ENCODE measurements around the gene SERINC4. TPM values are rescaled to one million over a fixed set of nuclear protein-coding genes. Genes with fewer than 3 reads are reported as not detected.
"Not testable (repeated sequence)": the region's sequence is repeated elsewhere in the genome, so short reads cannot be mapped to it uniquely, and the experiment has no call there.

Gene SERINC4
- total RNA-seq, 4 donors from 2014 or later = 0.62 TPM; not detected in 3

DNA sequence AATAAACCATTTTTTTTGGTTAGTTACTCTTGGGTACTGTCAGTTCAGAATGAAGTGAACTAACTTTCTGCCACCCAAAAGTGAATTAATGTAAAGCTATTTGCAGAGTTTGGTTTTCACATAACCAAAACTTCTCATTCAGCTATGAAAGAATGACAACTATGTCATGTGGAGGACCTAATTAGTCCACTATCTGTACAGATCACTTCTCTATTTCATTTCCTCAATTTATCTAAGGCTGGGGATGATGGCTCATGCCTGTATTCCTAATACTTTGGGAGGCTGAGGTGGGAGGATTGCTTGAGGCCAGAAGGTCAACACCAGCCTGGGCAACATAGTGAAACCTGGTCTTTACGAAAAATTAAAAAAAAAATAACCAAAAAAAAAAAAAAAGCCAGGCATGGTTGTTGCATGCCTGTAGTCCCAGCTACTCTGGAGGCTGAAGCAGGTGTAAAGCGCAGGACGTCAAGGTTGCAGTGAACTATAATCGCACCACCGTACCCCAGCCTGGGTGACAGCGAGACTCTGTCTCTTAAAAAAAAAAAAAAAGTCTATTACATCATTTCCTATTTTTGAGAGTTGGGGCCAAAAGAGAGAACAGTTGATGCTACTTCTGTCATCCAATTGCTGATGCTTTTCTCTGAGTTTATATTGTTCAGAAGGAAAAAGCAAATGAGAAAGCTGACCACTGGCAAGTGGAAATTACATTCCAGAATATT is 9.1 kb upstream of the SERINC4 start:
- H3K9me3 ChIP-seq = no peaks in the 10 kb centered on the region
- 88% methylated on average over 6 of the region's 6 CpGs for WGBS
- H3K36me3 ChIP-seq = peaks cover 100% of the 10 kb centered on the region
- no peaks in the 10 kb centered on the region for H3K27me3 ChIP-seq
- no peak for DNase-seq (ENCODE audit: low spot score in 2 of 2)
- H3K4me1 ChIP-seq = no peaks in the 10 kb centered on the region
- no peak overlapping the region for H3K4me3 ChIP-seq
- no peak for TF ChIP-seq POLR2A (IDR thresholded peaks at IDR 0.05)
- no peak for TF ChIP-seq POLR2AphosphoS5 (IDR thresholded peaks at IDR 0.05)
- TF ChIP-seq, protein P1, sequence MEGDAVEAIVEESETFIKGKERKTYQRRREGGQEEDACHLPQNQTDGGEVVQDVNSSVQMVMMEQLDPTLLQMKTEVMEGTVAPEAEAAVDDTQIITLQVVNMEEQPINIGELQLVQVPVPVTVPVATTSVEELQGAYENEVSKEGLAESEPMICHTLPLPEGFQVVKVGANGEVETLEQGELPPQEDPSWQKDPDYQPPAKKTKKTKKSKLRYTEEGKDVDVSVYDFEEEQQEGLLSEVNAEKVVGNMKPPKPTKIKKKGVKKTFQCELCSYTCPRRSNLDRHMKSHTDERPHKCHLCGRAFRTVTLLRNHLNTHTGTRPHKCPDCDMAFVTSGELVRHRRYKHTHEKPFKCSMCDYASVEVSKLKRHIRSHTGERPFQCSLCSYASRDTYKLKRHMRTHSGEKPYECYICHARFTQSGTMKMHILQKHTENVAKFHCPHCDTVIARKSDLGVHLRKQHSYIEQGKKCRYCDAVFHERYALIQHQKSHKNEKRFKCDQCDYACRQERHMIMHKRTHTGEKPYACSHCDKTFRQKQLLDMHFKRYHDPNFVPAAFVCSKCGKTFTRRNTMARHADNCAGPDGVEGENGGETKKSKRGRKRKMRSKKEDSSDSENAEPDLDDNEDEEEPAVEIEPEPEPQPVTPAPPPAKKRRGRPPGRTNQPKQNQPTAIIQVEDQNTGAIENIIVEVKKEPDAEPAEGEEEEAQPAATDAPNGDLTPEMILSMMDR (IDR thresholded peaks at IDR 0.05) = no peak
- TF ChIP-seq EP300 (IDR thresholded peaks at IDR 0.05) = no peak
- H3K27ac ChIP-seq = no peak overlapping the region

DNA sequence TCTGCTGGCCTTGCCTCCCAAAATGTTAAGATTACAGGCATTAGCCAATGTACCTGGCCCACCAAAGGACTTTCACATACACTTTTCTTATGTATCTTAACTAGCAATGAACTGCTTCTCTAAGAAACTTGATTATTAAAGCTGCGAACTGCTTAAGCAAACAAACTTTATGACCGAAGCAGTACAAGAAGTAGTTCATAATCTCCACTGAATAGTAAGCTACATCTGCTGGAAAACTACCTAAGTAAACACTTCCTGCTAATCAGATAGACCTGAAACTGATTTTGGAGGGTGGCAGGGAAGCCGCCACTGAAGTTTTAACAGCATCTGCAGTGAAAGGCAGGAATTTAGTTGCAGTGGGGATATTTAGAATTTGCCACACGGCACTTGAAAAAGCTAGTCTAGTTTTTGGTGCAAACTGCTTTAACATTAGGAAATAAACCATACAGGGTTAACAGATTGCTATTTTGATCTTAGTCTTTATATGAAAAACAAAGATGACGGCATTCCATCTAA is 8.5 kb upstream of the SERINC4 start:
- no peaks in the 10 kb centered on the region for H3K9me3 ChIP-seq
- H3K4me3 ChIP-seq = no peak overlapping the region
- H3K36me3 ChIP-seq = peaks cover 98% of the 10 kb centered on the region
- H3K27me3 ChIP-seq = no peaks in the 10 kb centered on the region
- no peak for TF ChIP-seq EP300 (IDR thresholded peaks at IDR 0.05)
- no peak for TF ChIP-seq POLR2AphosphoS5 (IDR thresholded peaks at IDR 0.05)
- no peak for TF ChIP-seq POLR2A (IDR thresholded peaks at IDR 0.05)
- TF ChIP-seq, protein P1 (IDR thresholded peaks at IDR 0.05) = no peak
- H3K4me1 ChIP-seq = no peaks in the 10 kb centered on the region
- WGBS = 95% methylated on average over 5 of the region's 5 CpGs
- no peak overlapping the region for H3K27ac ChIP-seq
- DNase-seq (ENCODE audit: low spot score in 2 of 2) = no peak

DNA sequence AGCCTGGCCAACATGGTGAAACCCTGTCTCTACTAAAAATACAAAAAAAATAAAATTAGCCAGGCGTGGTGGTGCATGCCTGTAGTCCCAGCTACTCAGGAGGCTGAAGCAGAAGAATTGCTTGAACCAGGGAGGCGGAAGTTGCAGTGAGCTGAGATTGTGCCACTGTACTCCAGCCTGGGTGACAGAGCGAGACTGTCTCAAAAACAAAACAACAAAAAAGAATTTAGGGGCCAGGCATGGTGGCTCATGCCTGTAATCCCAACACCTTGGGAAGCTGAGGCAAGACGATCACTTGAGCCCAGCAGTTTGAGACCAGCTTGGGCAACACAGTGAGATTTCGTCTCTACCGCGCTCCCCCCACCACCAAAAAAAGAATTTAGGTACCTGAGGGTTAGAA is 2.7 kb upstream of the SERINC4 start:
- H3K4me1 ChIP-seq = peaks cover 36% of the 10 kb centered on the region
- DNase-seq (ENCODE audit: low spot score in 2 of 2); H3K4me3 ChIP-seq; H3K27ac ChIP-seq; H3K27me3 ChIP-seq; H3K9me3 ChIP-seq: not testable (repeated sequence)
- peaks cover 70% of the 10 kb centered on the region for H3K36me3 ChIP-seq
- 94% methylated on average over 7 of the region's 7 CpGs for WGBS

DNA sequence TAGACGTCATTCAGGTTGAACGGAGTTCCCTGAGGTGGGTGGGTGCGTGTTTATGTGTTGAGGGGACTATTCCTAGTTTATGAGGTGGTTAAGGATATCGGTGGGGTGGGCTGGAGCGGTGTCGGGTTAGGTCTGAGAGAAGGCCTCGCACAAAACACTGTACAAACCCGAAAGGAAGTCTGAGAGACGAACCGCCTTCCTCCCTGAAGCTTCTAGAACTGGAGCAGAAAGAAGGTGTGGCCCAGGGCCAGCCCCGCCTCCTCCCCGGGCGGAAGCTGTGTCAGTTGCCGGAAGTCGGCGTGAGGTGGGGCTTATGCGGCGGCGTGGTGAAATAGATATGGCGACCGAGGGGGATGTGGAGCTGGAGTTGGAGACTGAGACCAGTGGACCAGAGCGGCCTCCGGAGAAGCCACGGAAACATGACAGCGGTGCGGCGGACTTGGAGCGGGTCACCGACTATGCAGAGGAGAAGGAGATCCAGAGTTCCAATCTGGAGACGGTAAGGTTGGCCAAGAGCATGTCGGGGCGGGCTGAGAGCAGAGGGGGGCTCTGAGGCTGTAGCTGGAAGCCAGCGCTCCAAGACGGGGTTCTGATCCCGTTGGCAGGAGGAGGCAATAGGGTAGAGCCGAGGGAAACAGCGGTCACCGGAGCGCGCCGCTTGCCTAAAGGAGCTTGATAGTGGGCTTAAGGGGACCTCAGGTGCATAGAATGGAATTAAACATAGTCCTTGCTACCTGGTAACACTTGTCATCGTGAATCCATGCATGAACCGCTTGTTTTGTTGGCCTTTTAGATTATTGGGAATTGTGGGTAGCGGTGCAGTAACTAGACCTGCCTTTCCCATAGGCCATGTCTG is 494 bp upstream of the SERINC4 start, which contains the start of gene HYPK:
TSS of gene HYPK (plus strand) at position 314 of the 856 bp plus-strand sequence. CDS start at position 338, 24 bp downstream.
- peak; percentile 97 to 98 for DNase-seq (ENCODE audit: low spot score in 2 of 2)
- Histone ChIP-seq H3K27me3 (no peaks in the 10 kb centered on the region), H3K4me3 (peak within 1 kb of the TSS; percentile 71), H3K36me3 (peaks cover 62% of the 10 kb centered on the region), H3K27ac (peak within 1 kb of the TSS; percentile 85), H3K9me3 (no peaks in the 10 kb centered on the region), H3K4me1 (peaks cover 48% of the 10 kb centered on the region)
- 9% methylated on average over 44 of the region's 44 CpGs for WGBS
- peak; percentile 26 to 70 for TF ChIP-seq POLR2A (IDR thresholded peaks at IDR 0.05)
- TF ChIP-seq, protein P1 (IDR thresholded peaks at IDR 0.05) = no peak
- TF ChIP-seq EP300 (IDR thresholded peaks at IDR 0.05) = no peak
- peak in 2 of 3 donors; percentile 41 to 77 for TF ChIP-seq POLR2AphosphoS5 (IDR thresholded peaks at IDR 0.05)

DNA sequence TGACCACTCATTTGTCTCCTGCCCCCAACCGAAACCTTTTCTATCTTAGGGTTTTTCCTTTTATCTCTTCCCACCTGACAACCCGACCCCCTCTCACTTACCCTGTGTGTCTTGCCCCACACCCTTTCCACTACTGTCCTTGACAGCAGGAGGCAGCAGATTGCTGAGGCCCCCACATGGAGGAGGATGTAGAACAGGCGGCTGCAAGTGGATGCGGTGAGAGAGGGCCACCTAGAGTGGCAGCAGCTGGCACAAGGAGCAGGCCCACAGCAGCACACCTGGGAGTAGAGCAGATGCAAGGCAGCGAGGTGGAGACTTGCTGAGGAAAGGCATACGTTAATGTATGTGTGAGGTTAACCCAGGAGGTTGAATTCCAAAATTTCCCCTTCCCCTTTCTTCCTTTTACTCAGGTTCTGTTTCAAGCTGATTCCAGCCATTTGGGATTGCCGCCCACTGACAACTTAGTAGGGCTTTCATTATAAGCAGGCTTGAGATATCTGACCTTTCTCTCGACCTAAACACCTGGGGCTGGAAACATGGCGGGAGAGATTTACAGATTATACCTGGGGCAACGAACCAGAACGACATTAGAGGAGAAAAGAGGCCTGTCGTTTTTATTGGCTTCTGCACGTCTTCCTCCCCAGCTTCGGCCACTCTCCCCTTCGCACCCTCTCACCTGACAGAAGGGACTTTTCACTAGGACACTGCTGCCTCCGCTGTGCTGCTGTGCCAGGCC is 643 bp downstream of the SERINC4 start:
- WGBS = 88% methylated on average over 16 of the region's 16 CpGs
- DNase-seq (ENCODE audit: low spot score in 2 of 2) = no peak
- H3K36me3 ChIP-seq = peaks cover 62% of the 10 kb centered on the region
- no peaks in the 10 kb centered on the region for H3K27me3 ChIP-seq
- no peaks in the 10 kb centered on the region for H3K9me3 ChIP-seq
- H3K4me1 ChIP-seq = peaks cover 59% of the 10 kb centered on the region
- no peak overlapping the region for H3K4me3 ChIP-seq
- H3K27ac ChIP-seq = peak overlapping the region; percentile 85
- TF ChIP-seq, protein P1 (IDR thresholded peaks at IDR 0.05) = no peak
- TF ChIP-seq EP300 (IDR thresholded peaks at IDR 0.05) (no peak), POLR2A (IDR thresholded peaks at IDR 0.05) (no peak), POLR2AphosphoS5 (IDR thresholded peaks at IDR 0.05) (no peak)
